GM08714 (cell line): ENCODE measurements around the gene LGALS3BP.
"Not testable (repeated sequence)": the region's sequence is repeated elsewhere in the genome, so short reads cannot be mapped to it uniquely, and the experiment has no call there.

ENCODE experiments used
- H3K4me3 ChIP-seq: fragments of 200-500 bp; sonication (Bioruptor generic); 2 replicates; pipeline ENCODE4 v1.5.1; 2014; ENCODE audit warnings: mild to moderate bottlenecking, low read length, inconsistent platforms
- ZNF274 ChIP-seq: IDR thresholded peaks from 2 replicates; pipeline ENCODE4 v1.6.1; 2012; ENCODE audit warnings: mild to moderate bottlenecking, low read depth, low read length

LGALS3BP gene

DNA sequence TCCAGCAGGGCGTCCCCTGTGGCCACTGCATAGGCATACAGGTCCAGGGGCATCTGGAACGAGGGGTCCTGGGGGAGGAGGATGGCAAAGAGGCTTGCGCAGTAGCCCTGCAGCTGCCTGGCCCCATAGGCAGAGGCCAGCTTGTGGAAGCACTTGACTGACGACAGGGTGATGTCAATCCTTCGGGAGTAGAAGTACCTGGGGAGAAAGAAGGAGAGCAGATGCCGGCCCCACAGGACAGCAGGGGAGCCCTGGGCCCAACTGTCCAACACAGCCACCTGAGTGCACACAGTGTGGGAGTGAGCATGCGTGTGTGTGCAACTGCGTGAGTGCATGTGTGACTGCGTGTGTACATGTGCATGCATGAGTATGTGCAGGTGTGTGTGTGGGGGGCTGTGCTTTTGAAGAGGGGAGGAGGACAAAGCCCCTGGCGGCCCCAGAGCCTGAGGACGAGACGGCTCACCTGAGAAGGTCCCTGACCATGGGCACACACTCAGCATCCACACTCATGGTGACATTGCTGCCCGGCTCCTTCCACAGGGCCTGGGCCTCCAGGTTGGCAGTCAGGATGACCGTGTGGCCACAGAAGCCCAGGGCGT is 7.1 kb downstream of the LGALS3BP start:
- TF ChIP-seq ZNF274, result no peak
- no peak overlapping the region for H3K4me3 ChIP-seq

DNA sequence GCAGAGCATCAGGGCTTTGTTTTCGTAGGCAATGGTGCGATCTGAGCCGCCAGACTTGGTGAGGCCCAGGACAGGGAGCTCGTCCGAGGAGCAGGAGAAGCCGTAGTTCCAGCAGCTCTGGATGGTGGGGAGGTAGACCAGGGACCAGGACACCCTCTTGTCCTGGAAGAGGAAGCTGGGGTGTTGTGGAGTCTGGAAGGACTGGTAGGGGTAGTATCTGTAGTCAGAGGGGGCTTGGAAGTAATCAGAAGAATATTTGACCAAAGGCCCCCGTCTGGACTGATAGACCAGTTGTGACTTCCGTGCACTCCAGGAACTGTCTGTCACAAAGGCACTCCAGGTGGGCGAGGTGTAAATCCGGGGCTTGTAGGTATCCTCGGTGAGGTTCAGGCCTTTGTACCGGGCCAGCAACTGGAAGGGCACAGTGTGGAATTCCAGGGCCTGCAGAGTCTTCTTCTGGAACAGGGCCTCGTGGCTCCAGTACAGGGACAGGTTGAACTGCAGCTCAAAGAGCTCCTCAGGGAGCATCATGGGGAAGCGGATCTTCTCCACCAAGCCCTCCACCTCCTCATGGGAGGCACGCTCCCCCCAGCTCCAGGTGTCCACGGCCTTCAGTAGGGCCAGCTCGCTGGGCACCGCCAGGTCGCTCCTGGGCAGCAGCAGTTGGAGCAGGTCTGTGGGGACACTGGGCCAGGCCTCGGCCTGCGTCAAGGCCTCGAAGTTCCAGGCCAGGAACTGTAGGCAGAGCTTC is 7.8 kb downstream of the LGALS3BP start:
- no peak overlapping the region for H3K4me3 ChIP-seq
- no peak for TF ChIP-seq ZNF274

- no peak for TF ChIP-seq ZNF274
These were observed 8.6 kb downstream of the LGALS3BP start for GRCh38 chr17:78970834-78971755.

GRCh38 chr17:78969865-78970264 is 9.9 kb downstream of the LGALS3BP start:
- no peak for TF ChIP-seq ZNF274
- H3K4me3 ChIP-seq, result no peak overlapping the region

More at GRCh38 chr17:78970834-78971755, 8.6 kb downstream of the LGALS3BP start:
- no peak overlapping the region for H3K4me3 ChIP-seq

DNA sequence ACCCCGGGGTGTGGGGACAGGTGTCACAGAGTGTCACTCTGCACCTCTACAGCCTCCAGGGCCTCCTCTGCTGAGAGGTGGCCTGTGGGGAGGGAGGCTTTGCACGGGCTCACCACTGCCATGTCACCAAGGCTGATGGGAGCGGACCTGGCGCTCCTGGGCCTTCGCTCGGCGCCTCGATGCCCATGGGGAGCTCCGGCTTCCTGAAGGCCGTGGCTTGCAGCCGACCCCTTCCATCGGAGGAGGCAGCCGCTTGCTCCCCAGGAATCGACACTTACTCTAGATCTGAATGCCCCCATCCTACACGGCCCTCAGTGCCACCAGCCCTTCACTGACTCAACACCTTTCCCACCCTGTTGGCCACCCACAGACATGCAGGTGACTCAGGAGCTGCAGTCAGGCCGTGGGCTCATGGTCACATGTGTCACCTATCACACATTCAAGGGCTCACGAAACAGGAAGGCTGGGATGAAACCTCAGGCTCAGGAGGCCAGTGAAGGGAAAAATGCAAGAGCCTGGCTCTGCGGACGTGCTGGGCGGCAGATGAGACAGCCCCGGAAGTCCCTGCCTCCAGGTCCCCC is 11.9 kb downstream of the LGALS3BP start:
- H3K4me3 ChIP-seq, result no peak overlapping the region
- TF ChIP-seq ZNF274, result no peak

DNA sequence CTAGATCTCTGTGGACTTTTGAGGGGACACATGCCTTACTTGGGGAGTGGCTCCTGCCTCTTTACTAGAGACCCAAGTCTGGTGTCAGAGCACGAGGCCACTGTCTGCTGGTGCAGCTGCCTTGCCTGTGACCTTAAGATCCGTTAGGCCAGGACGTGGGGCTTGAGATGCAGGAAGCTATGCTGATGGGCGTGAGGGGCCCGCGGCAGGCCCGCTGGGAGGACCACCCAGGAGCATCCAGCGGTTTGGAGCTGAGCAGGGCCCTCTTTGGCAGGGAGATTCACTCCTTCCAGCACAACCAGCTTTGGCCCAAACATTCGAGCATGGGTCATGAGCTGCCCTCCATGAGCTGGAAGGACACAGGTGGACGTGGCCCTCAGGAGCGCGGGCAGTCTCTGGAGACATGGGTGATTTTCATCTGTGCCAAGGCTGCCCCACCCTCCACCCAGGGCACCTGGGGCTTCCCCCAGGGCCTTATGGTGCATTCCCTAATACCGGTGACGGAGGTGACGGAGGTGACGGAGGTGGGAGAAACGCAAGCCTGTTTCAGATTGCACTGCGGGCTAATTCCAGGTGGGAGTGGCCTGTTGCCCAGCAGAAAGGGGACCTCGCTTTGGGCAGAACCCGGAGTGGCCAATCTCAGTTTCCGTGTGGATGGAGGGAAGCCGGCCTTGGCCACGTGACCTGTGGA is 12.7 kb downstream of the LGALS3BP start:
- no peak overlapping the region for H3K4me3 ChIP-seq
- no peak for TF ChIP-seq ZNF274

GRCh38 chr17:78966123-78966813 is 13.5 kb downstream of the LGALS3BP start:
- no peak for TF ChIP-seq ZNF274
- H3K4me3 ChIP-seq, result no peak overlapping the region

DNA sequence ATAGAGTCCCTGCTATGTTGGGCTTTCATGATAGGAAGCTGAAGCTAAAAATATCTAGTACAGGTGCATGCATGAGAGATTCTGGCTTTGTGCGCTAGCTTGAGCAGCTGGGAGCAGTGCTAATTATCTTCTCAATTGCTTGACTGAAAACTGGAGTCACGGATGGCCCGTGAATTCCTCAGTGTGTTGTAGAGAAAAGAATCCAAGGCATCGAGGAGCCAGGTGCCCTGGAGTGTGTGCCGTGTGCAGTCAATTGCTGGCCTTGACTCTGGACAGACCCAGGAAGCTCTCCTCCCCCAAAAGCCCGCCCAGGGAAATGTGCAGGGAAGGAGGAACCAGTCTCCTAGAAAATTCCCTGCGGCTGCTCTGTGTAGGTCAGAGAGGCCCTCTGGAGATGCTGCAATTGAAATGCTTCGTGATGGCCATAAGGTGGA is 14.2 kb downstream of the LGALS3BP start:
- TF ChIP-seq ZNF274, result no peak
- H3K4me3 ChIP-seq, result no peak overlapping the region

- no peak for TF ChIP-seq ZNF274
- H3K4me3 ChIP-seq, result no peak overlapping the region
These were observed 16.3 kb downstream of the LGALS3BP start for GRCh38 chr17:78963378-78963777.

GRCh38 chr17:78962984-78963348 is 16.8 kb downstream of the LGALS3BP start:
- H3K4me3 ChIP-seq, result not testable (repeated sequence)

- no peak for TF ChIP-seq ZNF274
- no peak overlapping the region for H3K4me3 ChIP-seq
These were observed 17.3 kb downstream of the LGALS3BP start for GRCh38 chr17:78962345-78962983.

DNA sequence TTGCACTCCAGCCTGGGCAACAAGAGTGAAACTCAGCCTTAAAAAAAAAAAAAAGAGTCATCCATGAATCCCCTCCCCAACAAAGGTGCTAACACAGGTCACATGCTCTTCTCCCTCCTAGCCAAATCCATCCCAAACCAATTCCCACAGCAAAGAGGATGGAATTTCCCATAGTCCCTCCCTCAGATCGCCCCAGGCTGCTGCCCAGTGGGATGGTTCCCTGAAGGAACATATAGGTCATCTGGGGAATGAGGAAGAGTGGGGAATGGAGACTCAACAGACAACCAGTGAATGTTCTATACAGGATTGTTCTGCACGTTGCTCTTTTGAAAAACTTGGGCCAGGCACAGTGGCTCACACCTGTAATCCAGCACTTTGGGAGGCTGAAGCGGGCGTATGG is 18.2 kb downstream of the LGALS3BP start:
- TF ChIP-seq ZNF274, result no peak

DNA sequence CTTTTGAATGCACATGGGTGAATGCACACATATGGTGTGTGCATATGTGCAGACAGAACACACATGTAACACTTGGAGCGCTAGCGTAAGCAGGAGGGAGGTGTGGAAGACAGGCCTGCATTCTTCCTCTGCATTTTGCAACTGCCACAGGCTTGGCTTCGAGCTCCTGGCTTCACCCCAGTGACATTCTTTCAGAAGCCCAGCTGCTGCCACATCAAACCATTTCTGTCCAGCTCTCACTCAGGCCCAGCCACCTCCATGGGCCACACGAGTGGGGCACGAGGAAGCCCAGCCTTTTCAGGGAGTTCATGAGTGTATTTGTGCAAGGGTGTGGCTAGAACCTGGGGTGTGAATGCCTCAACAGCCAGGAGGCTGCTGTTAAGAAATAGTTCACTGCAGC is 18.8 kb downstream of the LGALS3BP start:
- no peak overlapping the region for H3K4me3 ChIP-seq
- TF ChIP-seq ZNF274, result no peak

More for the DNA sequence above, 18.2 kb downstream of the LGALS3BP start:
- no peak overlapping the region for H3K4me3 ChIP-seq
